K562 (cell line): ENCODE data around the gene ADAP1. TPM values are rescaled to one million over a fixed set of nuclear protein-coding genes. Genes with fewer than 3 reads are reported as not detected.

Experiments used
- ATAC-seq: fragments of 200-7000 bp; cut with Tn5 transposase; 3 replicates; pipeline ENCODE4 v1.9.1; 2020; ENCODE audit warnings: moderate library complexity
- BruUV-seq: library from RNA; stranded (reverse); fragments of 400-500 nt; replicated peaks from 2 replicates; lab custom pipeline; 2021; lab: Mats Ljungman, UMichigan
- CTCF ChIA-PET: fragments of 300-600 bp; formaldehyde crosslinking; extraction: SDS; loops from one replicate; lab custom pipeline; 2021; ENCODE audit warnings: low intra/inter-chr PET ratio; lab: Yijun Ruan, JAX
- POLR2A ChIA-PET: fragments of 300-600, 350-650 bp; sonication (Branson Sonifier 250); formaldehyde crosslinking; extraction: SDS; loops from one replicate; lab custom pipeline; 2021; ENCODE audit warnings: antibody characterized with exemption, inconsistent platforms; lab: Yijun Ruan, JAX
- DNase-seq, 4 experiments: peaks; one replicate each; pipeline versions ENCODE4 v3.0.0 to v3.0.0-alpha.2; 2011 to 2018; ENCODE audit warnings: low spot score in 3 of 4, mixed read lengths in 3 of 4; ENCODE audit errors: extremely low read depth in 1 of 4
- FAIRE-seq: peaks from 2 replicates; lab custom pipeline; 2011; peaks lifted over from hg19 to GRCh38; lab: Jason Lieb, UNC
- H2AFZ ChIP-seq: 2 replicates; pipeline ENCODE4 v1.6.0; 2011; ENCODE audit warnings: low read depth, low read length, control low read depth, inconsistent platforms
- H3K27ac ChIP-seq: fragments of 200-600 bp; 3 replicates; pipeline ENCODE4 v1.8.0; 2011; ENCODE audit warnings: low read depth, mild to moderate bottlenecking, control low read depth, inconsistent platforms, low read length, moderate library complexity, mixed read lengths; ENCODE audit errors: extremely low read depth
- H3K27me3 ChIP-seq, 2 experiments: fragments of 300-600 bp in 1 of 2; 2 replicates in 1 of 2; 3 replicates in 1 of 2; pipeline versions ENCODE4 v1.6.0 to v1.8.0; 2011; ENCODE audit warnings: inconsistent platforms in 2 of 2, low read length in 2 of 2, mild to moderate bottlenecking in 1 of 2, mixed read lengths in 1 of 2, moderate library complexity in 1 of 2; ENCODE audit not compliant: control insufficient read depth in 2 of 2, insufficient read depth in 2 of 2
- H3K36me3 ChIP-seq: fragments of 300-600 bp; 3 replicates; pipeline ENCODE4 v1.8.0; 2011; ENCODE audit warnings: mild to moderate bottlenecking, low read length, inconsistent platforms; ENCODE audit not compliant: control insufficient read depth, insufficient read depth
- H3K4me1 ChIP-seq, 2 experiments: fragments of 200-600 bp in 1 of 2; replicated peaks in 1 of 2; 2 replicates in 1 of 2; 3 replicates in 1 of 2; pipeline versions ENCODE4 v1.5.1 to v1.8.0; 2011; ENCODE audit warnings: inconsistent platforms in 2 of 2, low read length in 2 of 2, mild to moderate bottlenecking in 1 of 2, mixed read lengths in 1 of 2, moderate library complexity in 1 of 2; ENCODE audit not compliant: control insufficient read depth in 2 of 2, insufficient read depth in 2 of 2
- H3K4me2 ChIP-seq: 2 replicates; pipeline ENCODE4 v1.6.1; 2011; ENCODE audit warnings: low read length, control low read depth, inconsistent platforms, mixed read lengths; ENCODE audit not compliant: insufficient read depth
- H3K4me3 ChIP-seq: fragments of 200-600 bp; sonication (generic), shearing (Covaris generic); 2 replicates; pipeline ENCODE4 v1.5.1; 2016; ENCODE audit warnings: control low read depth, inconsistent platforms
- H3K79me2 ChIP-seq: fragments of 200-600 bp; 3 replicates; pipeline ENCODE4 v1.8.0; 2011; ENCODE audit warnings: low read length, inconsistent platforms; ENCODE audit not compliant: control insufficient read depth, insufficient read depth
- H3K9ac ChIP-seq, 2 experiments: 2 replicates each; pipeline versions ENCODE4 v1.6.0 to v1.6.1; 2011; ENCODE audit warnings: low read depth in 2 of 2, low read length in 2 of 2, control low read depth in 1 of 2, inconsistent platforms in 1 of 2, mild to moderate bottlenecking in 1 of 2, mixed read lengths in 1 of 2; ENCODE audit not compliant: insufficient read depth in 1 of 2
- H3K9me1 ChIP-seq: one replicate; pipeline ENCODE4 v1.6.0; 2011; ENCODE audit warnings: inconsistent platforms, mild to moderate bottlenecking, low read length, moderate library complexity; ENCODE audit not compliant: control insufficient read depth, insufficient read depth
- H3K9me3 ChIP-seq: replicated peaks from 2 replicates; pipeline ENCODE4 v1.5.1; 2011; ENCODE audit warnings: low read depth, low read length, inconsistent platforms; ENCODE audit not compliant: control insufficient read depth, insufficient read depth
- H4K20me1 ChIP-seq: replicated peaks from 2 replicates; pipeline ENCODE4 v1.6.1; 2011; ENCODE audit warnings: low read length, inconsistent platforms, mixed read lengths; ENCODE audit not compliant: control insufficient read depth, insufficient read depth
- ARNT ChIP-seq, 2 experiments: fragments of 450-650 bp; IDR thresholded peaks; 2 replicates each; pipeline ENCODE4 v1.6.1; 2016; ENCODE audit warnings: mild to moderate bottlenecking in 1 of 2
- JUND ChIP-seq, 2 experiments: IDR thresholded peaks; 2 replicates in 1 of 2; 3 replicates in 1 of 2; pipeline ENCODE4 v1.6.1; 2011; ENCODE audit warnings: borderline replicate concordance in 2 of 2, low read depth in 2 of 2, low read length in 2 of 2, improper control_type of control experiment in 1 of 2, missing biosample characterization in 1 of 2, missing genetic modification characterization in 1 of 2, missing genetic modification reagents in 1 of 2
- PPARD ChIP-seq: fragments of 250-450 bp; sonication (Bioruptor Pico); IDR thresholded peaks from 2 replicates; pipeline ENCODE4 v1.8.0; 2022; ENCODE audit warnings: inconsistent platforms, mild to moderate bottlenecking, moderate library complexity
- RAD21 ChIP-seq, 2 experiments: fragments of 250-450 bp in 1 of 2; fragments of 450-650 bp in 1 of 2; sonication (Bioruptor Pico) in 1 of 2; formaldehyde crosslinking in 1 of 2; IDR thresholded peaks in 1 of 2; conservative IDR thresholded peaks in 1 of 2; 2 replicates each; pipeline versions ENCODE4 v1.4.0 to v1.8.0; 2020 to 2022; ENCODE audit warnings: mild to moderate bottlenecking in 2 of 2, moderate library complexity in 1 of 2
- RBM39 ChIP-seq: fragments of 200-400 bp; formaldehyde crosslinking; optimal IDR thresholded peaks from 2 replicates; pipeline ENCODE3; 2018; ENCODE audit warnings: low read depth, low read length
- SMARCA5 ChIP-seq: fragments of 450-650 bp; IDR thresholded peaks from 2 replicates; pipeline ENCODE4 v1.6.1; 2016
- WGBS: fragments of 100-300 bp; shearing (Covaris generic); methylation state at CpG from one replicate; pipeline ENCODE4 v1.1.6; 2016; ENCODE audit warnings: low coverage, mixed read lengths; ENCODE audit not compliant: insufficient coverage; ENCODE audit errors: missing lambda C conversion rate; 5-methylcytosine and 5-hydroxymethylcytosine counted together
- in situ Hi-C: fragments of 300-500 bp; cut with MboI; formaldehyde crosslinking; loops from 4 replicates; pipeline ENCODE4 v1.15.0; 2018; ENCODE audit warnings: inconsistent platforms, mixed read lengths
- intact Hi-C: fragments of 100-400 bp; cut with micrococcal nuclease; formaldehyde crosslinking; loops from 2 replicates; pipeline ENCODE4 v1.14.2; 2022
- polyA plus RNA-seq, 8 experiments: library from polyadenylated mRNA; depleted of rRNA in 4 of 8; stranded (reverse) in 5 of 8; unstranded in 3 of 8; fragments of >200 nt; fragmentation: Nextera tagmentation in 2 of 8; fragmentation: Illumina TruSeq in 1 of 8; extraction: Ambion mirVana in 2 of 8; extraction: Trizol in 1 of 8; gene quantifications; 2 replicates each; pipeline versions ENCODE4 v1.2.1 to v1.2.3, GENCODE V29; 2011 to 2014; ENCODE audit warnings: inconsistent platforms in 1 of 8, missing spikeins in 1 of 8
- total RNA-seq, 7 experiments: library from RNA; depleted of rRNA in 6 of 7; stranded (reverse); fragments of >200 nt in 6 of 7; fragmentation: Illumina TruSeq in 2 of 7; extraction: Trizol in 2 of 7; gene quantifications; 2 replicates each; pipeline versions ENCODE4 v1.2.1 to v1.2.3, GENCODE V29; 2011 to 2021; ENCODE audit warnings: low replicate concordance in 1 of 7
- TF ChIP-seq, protein P1 (sequence below): IDR thresholded peaks from 3 replicates; pipeline ENCODE4 v1.6.1; 2011; ENCODE audit warnings: borderline replicate concordance, mild to moderate bottlenecking, moderate library complexity; ENCODE audit not compliant: insufficient read length; ENCODE audit errors: extremely low read depth
- TF ChIP-seq, protein P2 (sequence below): IDR thresholded peaks from 2 replicates; pipeline ENCODE4 v1.6.1; 2012; ENCODE audit warnings: low read depth, low read length, improper control_type of control experiment, borderline replicate concordance
- TF ChIP-seq, protein P3 (sequence below): fragments of 250-450 bp; sonication (Bioruptor Pico); IDR thresholded peaks from 2 replicates; pipeline ENCODE4 v1.4.0; 2020; ENCODE audit warnings: mild to moderate bottlenecking, moderate library complexity

The ADAP1 gene
- total and polyA plus RNA-seq, 9 of the 15 experiments (the other 6 are each of a cell fraction or from before 2014, with no cell fraction given) = 0.27 to 1.4 (median 0.52) TPM; not detected in 3

DNA sequence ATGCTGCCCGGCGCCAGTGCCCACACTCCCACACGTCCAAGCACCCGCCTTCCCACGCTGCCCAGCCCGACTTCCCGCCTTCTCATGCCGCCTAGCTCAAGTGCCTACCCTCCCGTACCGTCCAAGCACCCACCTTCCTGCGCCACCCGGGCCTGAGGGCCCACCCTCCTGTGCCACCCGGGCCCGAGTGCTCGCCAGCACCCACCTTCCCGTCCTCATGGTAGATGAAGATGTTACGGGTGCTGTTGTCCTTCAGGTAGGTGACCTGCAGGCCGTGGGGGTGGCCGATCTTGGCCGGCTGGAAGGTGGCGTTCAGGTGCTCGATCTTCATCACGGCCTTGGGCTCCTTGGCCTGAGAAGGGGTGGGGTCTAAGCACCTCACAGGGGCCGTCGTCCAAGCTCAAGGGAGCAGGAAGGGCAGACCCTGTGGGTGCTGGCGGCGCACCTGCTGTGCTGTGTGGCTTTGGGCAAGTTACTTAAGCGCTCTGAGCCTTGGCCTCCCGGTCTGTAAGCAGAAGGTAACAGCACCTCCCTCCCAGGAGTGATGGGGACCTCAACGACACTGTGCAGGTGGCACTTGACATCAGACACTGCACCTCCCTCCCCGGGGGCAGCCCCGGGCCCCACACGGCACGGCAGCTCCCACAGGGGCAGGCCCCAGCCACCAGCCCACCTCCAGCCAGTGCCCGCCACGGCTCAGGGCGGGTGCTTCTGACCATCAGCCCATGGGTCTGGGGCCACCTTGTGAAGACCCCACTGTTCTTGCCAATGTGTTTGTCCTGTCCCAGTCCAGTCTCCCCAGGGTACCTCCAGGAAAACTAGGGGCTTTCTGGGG is 50.3 kb downstream of the ADAP1 start (continued):
- TF ChIP-seq ARNT (IDR thresholded peaks at IDR 0.05) (no peak), SMARCA5 (no peak), RAD21 (CRISPR knock-in tag; conservative IDR thresholded peaks at IDR 0.05 in 1 of 2, IDR thresholded peaks at IDR 0.05 in 1 of 2) (no peak)

DNA sequence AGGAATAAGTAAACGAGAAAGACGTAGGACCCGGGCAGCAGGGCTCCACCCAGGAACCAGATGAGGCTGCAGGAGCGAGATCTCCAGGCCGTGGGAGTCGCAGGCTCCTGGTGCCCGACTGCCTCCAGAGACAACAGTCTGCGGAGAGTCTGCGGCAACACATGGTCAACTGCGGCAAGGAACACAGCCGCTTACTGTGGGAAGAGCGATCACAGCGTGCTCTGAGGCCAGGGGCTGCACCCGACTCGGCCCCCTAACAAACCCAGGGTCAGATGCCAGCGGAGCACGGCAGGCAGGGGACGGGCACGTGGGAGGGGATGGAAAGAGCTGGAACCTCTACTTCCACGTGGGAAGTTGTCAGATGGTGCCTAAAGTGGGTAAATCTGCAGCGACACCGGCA is 51.5 kb downstream of the ADAP1 start:
- H3K27ac ChIP-seq = no peak overlapping the region
- no peaks in the 10 kb centered on the region for H3K9me1 ChIP-seq
- peaks cover 28 to 74% of the 10 kb centered on the region in 2 experiments for H3K4me1 ChIP-seq
- H3K79me2 ChIP-seq = no peaks in the 10 kb centered on the region
- WGBS = 55% methylated on average over 15 of the region's 22 CpGs
- CTCF ChIA-PET = no interaction called here
- BruUV-seq = no TSS peak
- H3K4me2 ChIP-seq = no peak overlapping the region
- FAIRE-seq (no peak), DNase-seq (no peak), ATAC-seq (no peak)
- no peaks in the 10 kb centered on the region for H3K9me3 ChIP-seq
- H2AFZ ChIP-seq = no peak overlapping the region
- H3K9ac ChIP-seq = 0 out of 4 replicates have a peak overlapping the region, but pooled peaks of 1 of the 2 experiments have one; percentile 40
- no peaks in the 10 kb centered on the region for H4K20me1 ChIP-seq
- in situ Hi-C loops = no loop called here
- no peak overlapping the region for H3K4me3 ChIP-seq
- POLR2A ChIA-PET = interaction anchor here (0.6 kb wide), 1 partner anchor 470 kb away, joined by 4 read pairs; no protein-coding TSS in a partner anchor
- H3K27me3 ChIP-seq = peaks cover 9 to 19% of the 10 kb centered on the region in 2 experiments; a peak in 1 of 5 replicates
- peaks cover 3% of the 10 kb centered on the region; the same call in 1 of the 3 replicates for H3K36me3 ChIP-seq
- intact Hi-C loops = no loop called here
- TF ChIP-seq JUND (IDR thresholded peaks at IDR 0.05; ENCODE audit: borderline replicate concordance, low read depth, low read length) (no peak), JUND (tag; IDR thresholded peaks at IDR 0.05; ENCODE audit: borderline replicate concordance, low read depth, low read length) (no peak), RBM39 (no peak), PPARD (CRISPR knock-in tag) (no peak)
- TF ChIP-seq, protein P1, sequence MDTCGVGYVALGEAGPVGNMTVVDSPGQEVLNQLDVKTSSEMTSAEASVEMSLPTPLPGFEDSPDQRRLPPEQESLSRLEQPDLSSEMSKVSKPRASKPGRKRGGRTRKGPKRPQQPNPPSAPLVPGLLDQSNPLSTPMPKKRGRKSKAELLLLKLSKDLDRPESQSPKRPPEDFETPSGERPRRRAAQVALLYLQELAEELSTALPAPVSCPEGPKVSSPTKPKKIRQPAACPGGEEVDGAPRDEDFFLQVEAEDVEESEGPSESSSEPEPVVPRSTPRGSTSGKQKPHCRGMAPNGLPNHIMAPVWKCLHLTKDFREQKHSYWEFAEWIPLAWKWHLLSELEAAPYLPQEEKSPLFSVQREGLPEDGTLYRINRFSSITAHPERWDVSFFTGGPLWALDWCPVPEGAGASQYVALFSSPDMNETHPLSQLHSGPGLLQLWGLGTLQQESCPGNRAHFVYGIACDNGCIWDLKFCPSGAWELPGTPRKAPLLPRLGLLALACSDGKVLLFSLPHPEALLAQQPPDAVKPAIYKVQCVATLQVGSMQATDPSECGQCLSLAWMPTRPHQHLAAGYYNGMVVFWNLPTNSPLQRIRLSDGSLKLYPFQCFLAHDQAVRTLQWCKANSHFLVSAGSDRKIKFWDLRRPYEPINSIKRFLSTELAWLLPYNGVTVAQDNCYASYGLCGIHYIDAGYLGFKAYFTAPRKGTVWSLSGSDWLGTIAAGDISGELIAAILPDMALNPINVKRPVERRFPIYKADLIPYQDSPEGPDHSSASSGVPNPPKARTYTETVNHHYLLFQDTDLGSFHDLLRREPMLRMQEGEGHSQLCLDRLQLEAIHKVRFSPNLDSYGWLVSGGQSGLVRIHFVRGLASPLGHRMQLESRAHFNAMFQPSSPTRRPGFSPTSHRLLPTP = no peak
- TF ChIP-seq, protein P2, sequence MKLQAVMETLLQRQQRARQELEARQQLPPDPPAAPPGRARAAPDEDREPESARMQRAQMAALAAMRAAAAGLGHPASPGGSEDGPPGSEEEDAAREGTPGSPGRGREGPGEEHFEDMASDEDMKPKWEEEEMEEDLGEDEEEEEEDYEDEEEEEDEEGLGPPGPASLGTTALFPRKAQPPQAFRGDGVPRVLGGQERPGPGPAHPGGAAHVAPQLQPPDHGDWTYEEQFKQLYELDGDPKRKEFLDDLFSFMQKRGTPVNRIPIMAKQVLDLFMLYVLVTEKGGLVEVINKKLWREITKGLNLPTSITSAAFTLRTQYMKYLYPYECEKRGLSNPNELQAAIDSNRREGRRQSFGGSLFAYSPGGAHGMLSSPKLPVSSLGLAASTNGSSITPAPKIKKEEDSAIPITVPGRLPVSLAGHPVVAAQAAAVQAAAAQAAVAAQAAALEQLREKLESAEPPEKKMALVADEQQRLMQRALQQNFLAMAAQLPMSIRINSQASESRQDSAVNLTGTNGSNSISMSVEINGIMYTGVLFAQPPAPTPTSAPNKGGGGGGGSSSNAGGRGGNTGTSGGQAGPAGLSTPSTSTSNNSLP = no peak
- TF ChIP-seq, protein P3, sequence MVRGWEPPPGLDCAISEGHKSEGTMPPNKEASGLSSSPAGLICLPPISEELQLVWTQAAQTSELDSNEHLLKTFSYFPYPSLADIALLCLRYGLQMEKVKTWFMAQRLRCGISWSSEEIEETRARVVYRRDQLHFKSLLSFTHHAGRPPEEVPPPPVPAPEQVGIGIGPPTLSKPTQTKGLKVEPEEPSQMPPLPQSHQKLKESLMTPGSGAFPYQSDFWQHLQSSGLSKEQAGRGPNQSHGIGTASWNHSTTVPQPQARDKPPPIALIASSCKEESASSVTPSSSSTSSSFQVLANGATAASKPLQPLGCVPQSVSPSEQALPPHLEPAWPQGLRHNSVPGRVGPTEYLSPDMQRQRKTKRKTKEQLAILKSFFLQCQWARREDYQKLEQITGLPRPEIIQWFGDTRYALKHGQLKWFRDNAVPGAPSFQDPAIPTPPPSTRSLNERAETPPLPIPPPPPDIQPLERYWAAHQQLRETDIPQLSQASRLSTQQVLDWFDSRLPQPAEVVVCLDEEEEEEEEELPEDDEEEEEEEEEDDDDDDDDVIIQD (CRISPR knock-in tag) = no peak
